ENCODE results near the gene ARHGAP45. TPM values are rescaled to one million over a fixed set of nuclear protein-coding genes. Genes with fewer than 3 reads are reported as not detected.

ARHGAP45 gene
- polyA plus RNA-seq, 2 of the 4 experiments (the other 2 are of a cell fraction), result 1.2 to 1.9 TPM

DNA sequence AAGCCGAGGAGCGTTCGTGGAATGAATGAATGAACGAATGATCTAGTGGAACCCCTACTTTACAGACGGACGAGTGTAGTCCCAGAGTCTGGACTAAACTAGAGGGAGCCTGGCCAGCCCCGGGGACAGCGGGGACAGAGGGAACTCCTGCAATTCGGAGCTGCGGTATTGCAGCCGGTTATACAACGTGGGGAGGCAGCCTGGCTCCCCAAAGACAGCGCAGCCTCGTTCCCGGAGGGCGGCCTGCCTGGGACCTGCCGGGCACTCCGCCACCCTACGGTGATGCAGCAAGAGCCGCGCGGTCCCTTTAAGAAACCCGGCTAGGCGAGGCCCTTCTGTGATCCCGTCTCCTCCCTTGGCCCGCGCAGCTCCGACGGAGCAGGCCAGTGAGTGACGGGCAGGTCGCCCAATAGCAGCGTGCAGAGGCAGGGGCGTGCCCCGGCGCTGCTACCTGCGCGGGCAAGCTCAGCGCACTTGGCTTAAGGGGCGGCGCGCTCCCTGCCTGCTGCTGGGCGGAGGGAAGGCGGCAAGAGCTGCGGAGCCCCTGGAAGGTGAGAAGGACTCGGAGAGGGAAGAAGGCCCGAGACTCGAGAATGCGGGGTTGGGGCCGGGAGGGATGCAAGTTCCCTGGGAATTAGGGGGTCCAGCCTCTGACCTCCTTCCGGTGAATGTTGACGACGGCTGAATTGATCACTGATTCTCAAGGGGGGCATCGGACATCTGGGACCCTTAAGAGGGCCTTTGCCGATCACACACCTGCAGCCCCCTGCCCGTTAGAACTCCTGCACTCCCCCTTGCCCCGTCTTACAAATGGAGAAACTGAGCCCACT is 27.1 kb upstream of the ARHGAP45 start, which contains the start of gene ABCA7 (continued):
- TF ChIP-seq NFE2L2 (conservative IDR thresholded peaks at IDR 0.05; ENCODE audit: low read length), result no peak
- no peak for TF ChIP-seq HOXB5 (CRISPR knock-in tag; IDR thresholded peaks at IDR 0.05)
- TF ChIP-seq NR3C1 (IDR thresholded peaks at IDR 0.05), result no peak
- no peak for TF ChIP-seq KDM1A (IDR thresholded peaks at IDR 0.05; ENCODE audit: low read depth)
- TF ChIP-seq ATOH8 (CRISPR knock-in tag; IDR thresholded peaks at IDR 0.05; ENCODE audit: low read depth), result no peak
- peak; percentile 70; the same call in 1 of the 2 replicates for TF ChIP-seq TFCP2L1 (CRISPR knock-in tag; IDR thresholded peaks at IDR 0.05)
- TF ChIP-seq CBX2 (IDR thresholded peaks at IDR 0.05; ENCODE audit: borderline replicate concordance, low read depth), result no peak
- no peak for TF ChIP-seq ZC3H11A (IDR thresholded peaks at IDR 0.05)
- TF ChIP-seq ZNF302 (CRISPR knock-in tag; IDR thresholded peaks at IDR 0.05), result no peak
- no peak for TF ChIP-seq FOSL2 (IDR thresholded peaks at IDR 0.05)
- no peak for TF ChIP-seq FOSL2 (CRISPR knock-in tag; IDR thresholded peaks at IDR 0.05)
- TF ChIP-seq MAZ (IDR thresholded peaks at IDR 0.05; ENCODE audit: borderline replicate concordance, low read depth, low read length), result no peak
- TF ChIP-seq MAFK (IDR thresholded peaks at IDR 0.05; ENCODE audit: partially characterized antibody), result no peak
- TF ChIP-seq, protein P1, sequence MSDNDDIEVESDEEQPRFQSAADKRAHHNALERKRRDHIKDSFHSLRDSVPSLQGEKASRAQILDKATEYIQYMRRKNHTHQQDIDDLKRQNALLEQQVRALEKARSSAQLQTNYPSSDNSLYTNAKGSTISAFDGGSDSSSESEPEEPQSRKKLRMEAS (IDR thresholded peaks at IDR 0.05), result peak; percentile 69
- TF ChIP-seq, protein P2, sequence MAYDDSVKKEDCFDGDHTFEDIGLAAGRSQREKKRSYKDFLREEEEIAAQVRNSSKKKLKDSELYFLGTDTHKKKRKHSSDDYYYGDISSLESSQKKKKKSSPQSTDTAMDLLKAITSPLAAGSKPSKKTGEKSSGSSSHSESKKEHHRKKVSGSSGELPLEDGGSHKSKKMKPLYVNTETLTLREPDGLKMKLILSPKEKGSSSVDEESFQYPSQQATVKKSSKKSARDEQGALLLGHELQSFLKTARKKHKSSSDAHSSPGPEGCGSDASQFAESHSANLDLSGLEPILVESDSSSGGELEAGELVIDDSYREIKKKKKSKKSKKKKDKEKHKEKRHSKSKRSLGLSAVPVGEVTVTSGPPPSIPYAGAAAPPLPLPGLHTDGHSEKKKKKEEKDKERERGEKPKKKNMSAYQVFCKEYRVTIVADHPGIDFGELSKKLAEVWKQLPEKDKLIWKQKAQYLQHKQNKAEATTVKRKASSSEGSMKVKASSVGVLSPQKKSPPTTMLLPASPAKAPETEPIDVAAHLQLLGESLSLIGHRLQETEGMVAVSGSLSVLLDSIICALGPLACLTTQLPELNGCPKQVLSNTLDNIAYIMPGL (CRISPR knock-in tag; IDR thresholded peaks at IDR 0.05; ENCODE audit: borderline replicate concordance), result no peak
- no peak for TF ChIP-seq CHD4 (IDR thresholded peaks at IDR 0.05; ENCODE audit: borderline replicate concordance)
- TF ChIP-seq GATA3 (IDR thresholded peaks at IDR 0.05; ENCODE audit: borderline replicate concordance), result no peak
- TF ChIP-seq SREBF2 (IDR thresholded peaks at IDR 0.05), result no peak
- peak; percentile 68 for TF ChIP-seq FOSB (CRISPR knock-in tag; IDR thresholded peaks at IDR 0.05)
- TF ChIP-seq EP300 (IDR thresholded peaks at IDR 0.05), result no peak
- TF ChIP-seq USF2 (IDR thresholded peaks at IDR 0.05), result peak; percentile 28; the same call in 1 of the 2 replicates
- no peak for TF ChIP-seq MYC (IDR thresholded peaks at IDR 0.05; ENCODE audit: borderline replicate concordance, low read length)
- TF ChIP-seq BCL3 (IDR thresholded peaks at IDR 0.05), result no peak
- no peak for TF ChIP-seq BHLHE40 (IDR thresholded peaks at IDR 0.05; ENCODE audit: low read depth, low read length)
- TF ChIP-seq CEBPB (IDR thresholded peaks at IDR 0.05), result no peak
- no peak for TF ChIP-seq JUNB (IDR thresholded peaks at IDR 0.05)
- TF ChIP-seq JUN (IDR thresholded peaks at IDR 0.05), result peak in 1 of 2 experiments; percentile 54; a peak in 1 of 5 replicates
- no peak for TF ChIP-seq FOXS1 (CRISPR knock-in tag; IDR thresholded peaks at IDR 0.05)
- TF ChIP-seq CHD2 (IDR thresholded peaks at IDR 0.05; ENCODE audit: low read length, partially characterized antibody), result no peak
- TF ChIP-seq HDAC2 (IDR thresholded peaks at IDR 0.05), result no peak
- no peak for TF ChIP-seq EHF (CRISPR knock-in tag; IDR thresholded peaks at IDR 0.05)
- no peak for TF ChIP-seq POLR2AphosphoS2 (conservative IDR thresholded peaks at IDR 0.05; ENCODE audit: low read length)
- TF ChIP-seq, protein P3, sequence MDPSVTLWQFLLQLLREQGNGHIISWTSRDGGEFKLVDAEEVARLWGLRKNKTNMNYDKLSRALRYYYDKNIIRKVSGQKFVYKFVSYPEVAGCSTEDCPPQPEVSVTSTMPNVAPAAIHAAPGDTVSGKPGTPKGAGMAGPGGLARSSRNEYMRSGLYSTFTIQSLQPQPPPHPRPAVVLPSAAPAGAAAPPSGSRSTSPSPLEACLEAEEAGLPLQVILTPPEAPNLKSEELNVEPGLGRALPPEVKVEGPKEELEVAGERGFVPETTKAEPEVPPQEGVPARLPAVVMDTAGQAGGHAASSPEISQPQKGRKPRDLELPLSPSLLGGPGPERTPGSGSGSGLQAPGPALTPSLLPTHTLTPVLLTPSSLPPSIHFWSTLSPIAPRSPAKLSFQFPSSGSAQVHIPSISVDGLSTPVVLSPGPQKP (IDR thresholded peaks at IDR 0.05; ENCODE audit: low read depth, low read length), result no peak
- TF ChIP-seq RNF2 (IDR thresholded peaks at IDR 0.05; ENCODE audit: borderline replicate concordance, low read depth), result no peak
- 0 out of 2 replicates have a peak, but pooled peaks have one; percentile 33 for TF ChIP-seq E2F6 (IDR thresholded peaks at IDR 0.05; ENCODE audit: borderline replicate concordance, low read depth)
- TF ChIP-seq ESRRA (IDR thresholded peaks at IDR 0.05; ENCODE audit: borderline replicate concordance, low read length), result no peak
- no peak for TF ChIP-seq EHMT2 (IDR thresholded peaks at IDR 0.05; ENCODE audit: low read depth)
- TF ChIP-seq PHF8 (IDR thresholded peaks at IDR 0.05; ENCODE audit: borderline replicate concordance, low read depth), result no peak

All from A549 (cell line).